Astrocyte (in vitro differentiated cells and primary cell): Measurements from ENCODE around the gene ART5. TPM values are rescaled to one million over a fixed set of nuclear protein-coding genes. Genes with fewer than 3 reads are reported as not detected.

Source experiments
- DNase-seq: peaks from one replicate; pipeline ENCODE4 v3.0.0-alpha.2; 2010; ENCODE audit warnings: low read depth
- FAIRE-seq: peaks from 2 replicates; lab custom pipeline; 2011; peaks lifted over from hg19 to GRCh38; lab: Jason Lieb, UNC
- H2AFZ ChIP-seq: 2 replicates; pipeline ENCODE4 v1.6.0; 2012; ENCODE audit warnings: low read depth, low read length, inconsistent platforms
- H3K27ac ChIP-seq: 2 replicates; pipeline ENCODE4 v1.5.1; 2011; ENCODE audit warnings: low read depth, low read length, inconsistent platforms
- H3K27me3 ChIP-seq: 2 replicates; pipeline ENCODE4 v1.6.0; 2011; ENCODE audit warnings: low read length, inconsistent platforms; ENCODE audit not compliant: insufficient read depth
- H3K36me3 ChIP-seq: 2 replicates; pipeline ENCODE4 v1.5.1; 2011; ENCODE audit warnings: low read length, inconsistent platforms; ENCODE audit not compliant: insufficient read depth
- H3K4me1 ChIP-seq: 2 replicates; pipeline ENCODE4 v1.5.1; 2011; ENCODE audit warnings: low read length, inconsistent platforms; ENCODE audit not compliant: insufficient read depth
- H3K4me2 ChIP-seq: 2 replicates; pipeline ENCODE4 v1.6.0; 2012; ENCODE audit warnings: low read length, inconsistent platforms
- H3K4me3 ChIP-seq: 2 replicates; pipeline ENCODE4 v1.5.1; 2011; ENCODE audit warnings: low read depth, mild to moderate bottlenecking, low read length, inconsistent platforms; ENCODE audit not compliant: insufficient read depth
- H3K79me2 ChIP-seq: 2 replicates; pipeline ENCODE4 v1.6.0; 2012; ENCODE audit warnings: mild to moderate bottlenecking, low read length, inconsistent platforms; ENCODE audit not compliant: insufficient read depth
- H3K9ac ChIP-seq: 2 replicates; pipeline ENCODE4 v1.6.0; 2012; ENCODE audit warnings: mild to moderate bottlenecking, low read length, inconsistent platforms
- H3K9me3 ChIP-seq: 2 replicates; pipeline ENCODE4 v1.5.1; 2012; ENCODE audit warnings: low read depth, mild to moderate bottlenecking, low read length, inconsistent platforms; ENCODE audit not compliant: insufficient read depth
- H4K20me1 ChIP-seq: 2 replicates; pipeline ENCODE4 v1.6.0; 2012; ENCODE audit warnings: low read length, inconsistent platforms; ENCODE audit not compliant: insufficient read depth
- H3K27ac Mint-ChIP-seq: one replicate; pipeline ENCODE4 v1.8.0; 2021; ENCODE audit warnings: mild to moderate bottlenecking, mixed read lengths; ENCODE audit not compliant: unreplicated experiment
- H3K27me3 Mint-ChIP-seq: one replicate; pipeline ENCODE4 v1.8.0; 2021; ENCODE audit warnings: low read depth, mixed read lengths; ENCODE audit not compliant: unreplicated experiment
- H3K36me3 Mint-ChIP-seq: one replicate; pipeline ENCODE4 v1.8.0; 2021; ENCODE audit warnings: low read depth, mixed read lengths; ENCODE audit not compliant: unreplicated experiment
- H3K4me1 Mint-ChIP-seq: one replicate; pipeline ENCODE4 v1.8.0; 2021; ENCODE audit warnings: low read depth, mixed read lengths; ENCODE audit not compliant: unreplicated experiment
- H3K4me3 Mint-ChIP-seq: one replicate; pipeline ENCODE4 v1.8.0; 2021; ENCODE audit warnings: mild to moderate bottlenecking, moderate library complexity, mixed read lengths; ENCODE audit not compliant: unreplicated experiment
- H3K9me3 Mint-ChIP-seq: one replicate; pipeline ENCODE4 v1.8.0; 2021; ENCODE audit warnings: mild to moderate bottlenecking, mixed read lengths; ENCODE audit not compliant: unreplicated experiment
- CTCF ChIP-seq: IDR thresholded peaks from 2 replicates; pipeline ENCODE4 v1.5.1; 2011; ENCODE audit warnings: low read depth, mild to moderate bottlenecking, inconsistent platforms, low read length, moderate library complexity; ENCODE audit not compliant: insufficient read depth
- EZH2 ChIP-seq: IDR thresholded peaks from 2 replicates; pipeline ENCODE4 v1.6.1; 2012; ENCODE audit warnings: mild to moderate bottlenecking, low read length, inconsistent platforms; ENCODE audit not compliant: insufficient read depth
- total RNA-seq: library from RNA; stranded (reverse); gene quantifications from 2 replicates; pipeline ENCODE4 v1.2.1, GENCODE V29; 2021

The ART5 gene
- total RNA-seq, 1 donor from 2014 or later: 4.1 TPM

- Mint-ChIP-seq H3K9me3 (peaks cover 4% of the 10 kb centered on the region), H3K4me3 (no peak overlapping the region), H3K36me3 (peaks cover 54% of the 10 kb centered on the region), H3K27me3 (no peaks in the 10 kb centered on the region), H3K4me1 (peaks cover 3% of the 10 kb centered on the region), H3K27ac (peak overlapping the region; percentile 69)
- FAIRE-seq (no peak), DNase-seq (no peak)
- Histone ChIP-seq H3K36me3 (peaks cover 21% of the 10 kb centered on the region), H3K4me1 (peaks cover 3% of the 10 kb centered on the region), H4K20me1 (peaks cover 12% of the 10 kb centered on the region), H3K27ac (no peak overlapping the region), H3K9me3 (no peaks in the 10 kb centered on the region), H3K4me3 (no peak overlapping the region), H2AFZ (no peak overlapping the region), H3K9ac (no peak overlapping the region), H3K79me2 (no peaks in the 10 kb centered on the region), H3K4me2 (no peak overlapping the region), H3K27me3 (no peaks in the 10 kb centered on the region)
- TF ChIP-seq CTCF: no peak
- no peak for TF ChIP-seq EZH2
These were observed 27.3 kb upstream of the ART5 start for GRCh38 chr11:3669128-3669527.

GRCh38 chr11:3667149-3668035 is 25.6 kb upstream of the ART5 start:
- Histone ChIP-seq H3K4me1 (no peaks in the 10 kb centered on the region), H3K4me2 (no peak overlapping the region), H3K79me2 (no peaks in the 10 kb centered on the region), H2AFZ (no peak overlapping the region), H3K9ac (no peak overlapping the region), H4K20me1 (peaks cover 2% of the 10 kb centered on the region), H3K36me3 (peaks cover 10% of the 10 kb centered on the region), H3K9me3 (no peaks in the 10 kb centered on the region), H3K27ac (no peak overlapping the region), H3K4me3 (no peak overlapping the region), H3K27me3 (no peaks in the 10 kb centered on the region)
- H3K9me3 Mint-ChIP-seq: peaks cover 6% of the 10 kb centered on the region
- DNase-seq (no peak), FAIRE-seq (no peak)
- no peaks in the 10 kb centered on the region for H3K4me1 Mint-ChIP-seq
- no peak for TF ChIP-seq CTCF
- no peak for TF ChIP-seq EZH2
- peaks cover 49% of the 10 kb centered on the region for H3K36me3 Mint-ChIP-seq
- H3K27ac Mint-ChIP-seq: no peak overlapping the region
- H3K4me3 Mint-ChIP-seq: no peak overlapping the region
- H3K27me3 Mint-ChIP-seq: no peaks in the 10 kb centered on the region

- Histone ChIP-seq H3K4me2 (no peak overlapping the region), H4K20me1 (no peaks in the 10 kb centered on the region), H3K79me2 (no peaks in the 10 kb centered on the region), H3K27me3 (no peaks in the 10 kb centered on the region), H3K4me1 (no peaks in the 10 kb centered on the region), H3K4me3 (no peak overlapping the region), H3K27ac (no peak overlapping the region), H3K9me3 (no peaks in the 10 kb centered on the region), H2AFZ (no peak overlapping the region), H3K36me3 (peaks cover 5% of the 10 kb centered on the region), H3K9ac (no peak overlapping the region)
- no peaks in the 10 kb centered on the region for H3K4me1 Mint-ChIP-seq
- H3K27me3 Mint-ChIP-seq: no peaks in the 10 kb centered on the region
- no peak overlapping the region for H3K4me3 Mint-ChIP-seq
- H3K36me3 Mint-ChIP-seq: peaks cover 42% of the 10 kb centered on the region
- no peak for DNase-seq
- H3K9me3 Mint-ChIP-seq: peaks cover 6% of the 10 kb centered on the region
- no peak overlapping the region for H3K27ac Mint-ChIP-seq
- TF ChIP-seq EZH2: no peak
- TF ChIP-seq CTCF: no peak
- no peak for FAIRE-seq
These were observed 24.3 kb upstream of the ART5 start for GRCh38 chr11:3666023-3666530.
